IMR-90 (cell line): ENCODE data around the gene PLSCR3. TPM values are rescaled to one million over a fixed set of nuclear protein-coding genes. Genes with fewer than 3 reads are reported as not detected.

ENCODE experiments used
- ATAC-seq: fragments of 200-7000 bp; cut with Tn5 transposase; 2 replicates; pipeline ENCODE4 v1.9.1; 2020; ENCODE audit warnings: low read depth, mild to moderate bottlenecking, moderate library complexity
- BruUV-seq: library from RNA; stranded (reverse); fragments of 400-500 nt; replicated peaks from 2 replicates; lab custom pipeline; 2021; lab: Mats Ljungman, UMichigan
- CTCF ChIA-PET: fragments of 300-600 bp; formaldehyde crosslinking; extraction: SDS; loops from one replicate; lab custom pipeline; 2021; ENCODE audit warnings: antibody characterized with exemption; lab: Yijun Ruan, JAX
- POLR2A ChIA-PET: fragments of 300-600 bp; sonication (Branson Sonifier 250); formaldehyde crosslinking; loops from one replicate; lab custom pipeline; 2022; ENCODE audit warnings: antibody characterized with exemption; ENCODE audit not compliant: unreplicated experiment; lab: Charles Lee
- DNase-seq: peaks from one replicate; pipeline ENCODE4 v3.0.0; 2013
- H2AFZ ChIP-seq: replicated peaks from 2 replicates; pipeline ENCODE3; 2013; ENCODE audit warnings: low read length, mild to moderate bottlenecking; ENCODE audit not compliant: poor library complexity
- H2AK5ac ChIP-seq: 2 replicates; pipeline ENCODE4 v1.6.1; 2013; ENCODE audit warnings: low read depth, low read length, inconsistent platforms
- H2AK9ac ChIP-seq: replicated peaks from 2 replicates; pipeline ENCODE3; 2013; ENCODE audit warnings: mild to moderate bottlenecking, low read depth, low read length, moderate library complexity; ENCODE audit not compliant: poor library complexity
- H2BK120ac ChIP-seq: 2 replicates; pipeline ENCODE4 v1.6.1; 2013; ENCODE audit warnings: low read depth, low read length, inconsistent platforms
- H2BK15ac ChIP-seq: 3 replicates; pipeline ENCODE4 v1.6.1; 2013; ENCODE audit warnings: low read depth, low read length, inconsistent platforms
- H2BK20ac ChIP-seq: 2 replicates; pipeline ENCODE4 v1.6.1; 2013; ENCODE audit warnings: low read depth, mild to moderate bottlenecking, inconsistent platforms, low read length, moderate library complexity
- H2BK5ac ChIP-seq: 2 replicates; pipeline ENCODE4 v1.6.1; 2013; ENCODE audit warnings: mild to moderate bottlenecking, low read depth, low read length, inconsistent platforms; ENCODE audit not compliant: poor library complexity, severe bottlenecking
- H3K14ac ChIP-seq: replicated peaks from 2 replicates; pipeline ENCODE4 v1.6.1; 2013; ENCODE audit warnings: low read depth, low read length, inconsistent platforms
- H3K18ac ChIP-seq: 2 replicates; pipeline ENCODE4 v1.6.1; 2013; ENCODE audit warnings: low read depth, low read length, control low read depth
- H3K23ac ChIP-seq: 2 replicates; pipeline ENCODE4 v1.6.1; 2013; ENCODE audit warnings: low read depth, low read length, inconsistent platforms
- H3K27ac ChIP-seq: 2 replicates; pipeline ENCODE4 v1.5.1; 2013; ENCODE audit warnings: mild to moderate bottlenecking, control low read depth, low read length; ENCODE audit not compliant: insufficient read depth
- H3K27me3 ChIP-seq: 2 replicates; pipeline ENCODE4 v1.6.1; 2013; ENCODE audit warnings: low read length; ENCODE audit not compliant: control insufficient read depth, insufficient read depth
- H3K36me3 ChIP-seq: 2 replicates; pipeline ENCODE4 v1.6.1; 2013; ENCODE audit warnings: low read length, mixed read lengths; ENCODE audit not compliant: control insufficient read depth, insufficient read depth
- H3K4ac ChIP-seq: 2 replicates; pipeline ENCODE4 v1.6.1; 2013; ENCODE audit warnings: low read depth, low read length, inconsistent platforms
- H3K4me1 ChIP-seq: 2 replicates; pipeline ENCODE4 v1.6.1; 2013; ENCODE audit warnings: low read length, mixed read lengths; ENCODE audit not compliant: control insufficient read depth, insufficient read depth
- H3K4me2 ChIP-seq: 2 replicates; pipeline ENCODE4 v1.6.1; 2013; ENCODE audit warnings: low read depth, mild to moderate bottlenecking, control low read depth, low read length, moderate library complexity
- H3K4me3 ChIP-seq: 2 replicates; pipeline ENCODE4 v1.5.1; 2013; ENCODE audit warnings: low read depth, mild to moderate bottlenecking, control low read depth, low read length, moderate library complexity; ENCODE audit not compliant: insufficient read depth
- H3K56ac ChIP-seq: 2 replicates; pipeline ENCODE4 v1.6.1; 2013; ENCODE audit warnings: low read length, inconsistent platforms; ENCODE audit not compliant: insufficient read depth; ENCODE audit errors: extremely low read depth
- H3K79me1 ChIP-seq, 2 experiments: 2 replicates each; pipeline ENCODE4 v1.6.1; 2013; ENCODE audit warnings: low read length in 2 of 2, inconsistent platforms in 1 of 2, low read depth in 1 of 2
- H3K9ac ChIP-seq: 2 replicates; pipeline ENCODE4 v1.6.1; 2013; ENCODE audit warnings: low read depth, low read length, control low read depth
- H3K9me1 ChIP-seq: 2 replicates; pipeline ENCODE4 v1.6.1; 2013; ENCODE audit warnings: low read length, inconsistent platforms; ENCODE audit not compliant: insufficient read depth
- H3K9me3 ChIP-seq: 2 replicates; pipeline ENCODE4 v1.6.1; 2013; ENCODE audit warnings: low read length; ENCODE audit not compliant: control insufficient read depth, insufficient read depth
- H4K20me1 ChIP-seq: 2 replicates; pipeline ENCODE4 v1.6.1; 2013; ENCODE audit warnings: low read length, inconsistent platforms; ENCODE audit not compliant: insufficient read depth
- H4K5ac ChIP-seq: 2 replicates; pipeline ENCODE4 v1.6.1; 2013; ENCODE audit warnings: mild to moderate bottlenecking, low read depth, low read length, control low read depth
- H4K8ac ChIP-seq, 2 experiments: 2 replicates each; pipeline ENCODE4 v1.6.1; 2013; ENCODE audit warnings: low read depth in 2 of 2, low read length in 2 of 2, control low read depth in 1 of 2, inconsistent platforms in 1 of 2
- H4K91ac ChIP-seq: 2 replicates; pipeline ENCODE4 v1.6.1; 2013; ENCODE audit warnings: low read depth, low read length, inconsistent platforms; ENCODE audit not compliant: insufficient read depth
- BHLHE40 ChIP-seq: fragments of 150-350 bp; IDR thresholded peaks from 2 replicates; pipeline ENCODE4 v1.6.1; 2016; ENCODE audit warnings: mild to moderate bottlenecking, low read depth, low read length
- CEBPB ChIP-seq: IDR thresholded peaks from 2 replicates; pipeline ENCODE4 v1.6.1; 2012; ENCODE audit warnings: low read depth, low read length, improper control_type of control experiment
- FOS ChIP-seq: fragments of 150-350 bp; IDR thresholded peaks from 2 replicates; pipeline ENCODE4 v1.6.1; 2016; ENCODE audit warnings: low read depth, low read length
- MAFK ChIP-seq: IDR thresholded peaks from 2 replicates; pipeline ENCODE4 v1.6.1; 2012; ENCODE audit warnings: low read depth, low read length, improper control_type of control experiment
- MAZ ChIP-seq: IDR thresholded peaks from 2 replicates; pipeline ENCODE4 v1.6.1; 2012; ENCODE audit warnings: low read depth, mild to moderate bottlenecking, low read length, improper control_type of control experiment, moderate library complexity, borderline replicate concordance
- MXI1 ChIP-seq: IDR thresholded peaks from 2 replicates; pipeline ENCODE4 v1.6.1; 2012; ENCODE audit warnings: low read depth, mild to moderate bottlenecking, low read length, moderate library complexity, borderline replicate concordance
- NFE2L2 ChIP-seq: fragments of 150-350 bp; IDR thresholded peaks from 2 replicates; pipeline ENCODE4 v1.6.1; 2016; ENCODE audit warnings: low read depth, mild to moderate bottlenecking, low read length
- POLR2A ChIP-seq: IDR thresholded peaks from 2 replicates; pipeline ENCODE4 v1.6.1; 2012; ENCODE audit warnings: mild to moderate bottlenecking, low read depth, low read length
- RCOR1 ChIP-seq: IDR thresholded peaks from 2 replicates; pipeline ENCODE4 v1.6.1; 2012; ENCODE audit warnings: mild to moderate bottlenecking, low read length, improper control_type of control experiment; ENCODE audit not compliant: insufficient replicate concordance
- RFX5 ChIP-seq: IDR thresholded peaks from 2 replicates; pipeline ENCODE4 v1.8.0; 2012; ENCODE audit warnings: low read depth, mild to moderate bottlenecking, low read length, moderate library complexity
- SMC3 ChIP-seq: fragments of 150-350 bp; IDR thresholded peaks from 2 replicates; pipeline ENCODE4 v1.6.1; 2016; ENCODE audit warnings: low read depth, mild to moderate bottlenecking, antibody characterized with exemption, low read length, moderate library complexity
- WGBS, 2 experiments: methylation state at CpG; one replicate each; pipeline versions ENCODE4 v1.1.5 to v1.1.7; 2013; ENCODE audit warnings: missing lambda C conversion rate in 2 of 2; ENCODE audit not compliant: insufficient read length in 1 of 2; ENCODE audit errors: extremely low coverage in 2 of 2; 5-methylcytosine and 5-hydroxymethylcytosine counted together
- dilution Hi-C: fragments of 300-500 bp; cut with HindIII; formaldehyde crosslinking; loops from one replicate; pipeline ENCODE4 v1.14.3; 2018; ENCODE audit warnings: low sequenced_read_pairs; ENCODE audit not compliant: unreplicated experiment
- in situ Hi-C: fragments of 300-500 bp; cut with MboI; formaldehyde crosslinking; loops from 3 replicates; pipeline ENCODE4 v1.14.3; 2019; ENCODE audit warnings: low sequenced_read_pairs, inconsistent platforms, mixed read lengths
- intact Hi-C: fragments of 100-400 bp; cut with micrococcal nuclease; formaldehyde crosslinking; loops from 2 replicates; pipeline ENCODE4 v1.10.0; 2022
- polyA plus RNA-seq, 3 experiments: library from polyadenylated mRNA; depleted of rRNA; stranded (reverse); fragments of >200 nt; gene quantifications; 2 replicates each; pipeline ENCODE4 v1.2.3, GENCODE V29; 2012; ENCODE audit warnings: low replicate concordance in 1 of 3
- total RNA-seq: library from RNA; depleted of rRNA; stranded (reverse); fragments of >200 nt; gene quantifications from 2 replicates; pipeline ENCODE4 v1.2.3, GENCODE V29; 2012
- TF ChIP-seq, protein P1 (sequence below): fragments of 150-350 bp; IDR thresholded peaks from 2 replicates; pipeline ENCODE4 v1.6.1; 2016; ENCODE audit warnings: low read depth, mild to moderate bottlenecking, low read length, moderate library complexity, borderline replicate concordance

PLSCR3 gene
- total and polyA plus RNA-seq, 2 of the 4 experiments (the other 2 are of a cell fraction) = 6.1 to 116 TPM

DNA sequence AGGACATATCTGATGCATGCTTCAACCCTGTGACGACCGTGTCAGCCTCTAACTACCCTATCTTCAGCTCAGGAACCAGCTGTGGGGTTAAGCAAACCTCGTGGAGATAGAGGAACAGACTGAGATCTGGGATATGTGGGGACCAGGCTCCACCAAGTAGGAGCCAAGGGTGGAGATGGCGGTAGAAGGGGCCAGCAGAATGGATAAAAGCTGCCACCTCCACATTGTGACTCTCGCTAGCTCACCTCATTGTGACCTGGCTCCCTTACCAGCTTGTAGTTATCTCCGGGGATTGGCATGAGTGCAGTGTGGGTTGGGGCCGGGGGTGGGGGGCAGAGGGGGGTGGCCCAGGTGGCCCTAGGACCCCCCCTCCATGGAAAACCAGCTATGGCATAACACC is 31.0 kb upstream of the PLSCR3 start, which contains the start of gene SPEM2:
SPEM2 (plus strand) TSS at position 301 of the 400 bp plus-strand sequence; CDS start at position 374, 73 bp downstream.
- CTCF ChIA-PET = interaction anchor here (1.0 kb wide), 1 partner anchor 12 kb away, joined by 4 read pairs; no protein-coding TSS in a partner anchor
- DNase-seq = no peak

More for the DNA sequence above, 31.0 kb upstream of the PLSCR3 start, which contains the start of gene SPEM2:
- 0 out of 2 replicates have a peak, but pooled peaks cover 3% of the 10 kb centered on the region for H3K9me1 ChIP-seq
- no peaks in the 10 kb centered on the region for H3K36me3 ChIP-seq
- H4K91ac ChIP-seq = no peak within 1 kb of the TSS
- H3K23ac ChIP-seq = no peak within 1 kb of the TSS
- H4K8ac ChIP-seq = no peak within 1 kb of the TSS
- H3K27ac ChIP-seq = no peak within 1 kb of the TSS
- intact Hi-C loops = no loop called here
- no peak within 1 kb of the TSS for H2BK15ac ChIP-seq
- TF ChIP-seq NFE2L2 = no peak
- TF ChIP-seq POLR2A = no peak
- TF ChIP-seq, protein P1, sequence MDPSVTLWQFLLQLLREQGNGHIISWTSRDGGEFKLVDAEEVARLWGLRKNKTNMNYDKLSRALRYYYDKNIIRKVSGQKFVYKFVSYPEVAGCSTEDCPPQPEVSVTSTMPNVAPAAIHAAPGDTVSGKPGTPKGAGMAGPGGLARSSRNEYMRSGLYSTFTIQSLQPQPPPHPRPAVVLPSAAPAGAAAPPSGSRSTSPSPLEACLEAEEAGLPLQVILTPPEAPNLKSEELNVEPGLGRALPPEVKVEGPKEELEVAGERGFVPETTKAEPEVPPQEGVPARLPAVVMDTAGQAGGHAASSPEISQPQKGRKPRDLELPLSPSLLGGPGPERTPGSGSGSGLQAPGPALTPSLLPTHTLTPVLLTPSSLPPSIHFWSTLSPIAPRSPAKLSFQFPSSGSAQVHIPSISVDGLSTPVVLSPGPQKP = no peak
- no peak for TF ChIP-seq RCOR1
- TF ChIP-seq MAZ = no peak
- no peak for TF ChIP-seq SMC3
- TF ChIP-seq MAFK = no peak
- TF ChIP-seq BHLHE40 = no peak
- no peak for TF ChIP-seq FOS
- TF ChIP-seq RFX5 = no peak
- TF ChIP-seq CEBPB = no peak
- no peak for TF ChIP-seq MXI1
- dilution Hi-C loops = no loop called here
- no CpG with 5 or more reads among the region's 7 CpGs for WGBS, 2 experiments
- BruUV-seq = no TSS peak
- H3K27me3 ChIP-seq = peaks cover 2% of the 10 kb centered on the region; the same call in 1 of the 2 replicates
- H4K5ac ChIP-seq = no peak within 1 kb of the TSS
- H3K18ac ChIP-seq = no peak within 1 kb of the TSS
- H3K9ac ChIP-seq = no peak within 1 kb of the TSS
- H3K79me1 ChIP-seq = no peaks in the 10 kb centered on the region
- no peak within 1 kb of the TSS for H2BK5ac ChIP-seq
- no peaks in the 10 kb centered on the region for H3K9me3 ChIP-seq
- in situ Hi-C loops = no loop called here
- no peak within 1 kb of the TSS for H2BK120ac ChIP-seq
- no peak within 1 kb of the TSS for H3K4me2 ChIP-seq
- H2AK9ac ChIP-seq = no peak within 1 kb of the TSS
- no peak within 1 kb of the TSS for H3K56ac ChIP-seq
- H3K4me1 ChIP-seq = no peaks in the 10 kb centered on the region
- no peak within 1 kb of the TSS for H2AK5ac ChIP-seq
- no peak within 1 kb of the TSS for H2BK20ac ChIP-seq
- H4K20me1 ChIP-seq = no peaks in the 10 kb centered on the region
- POLR2A ChIA-PET = interaction anchor here (0.6 kb wide), 1 partner anchor 74 kb away, joined by 3 read pairs; no protein-coding TSS in a partner anchor
- H2AFZ ChIP-seq = no peak within 1 kb of the TSS
- no peak within 1 kb of the TSS for H3K4ac ChIP-seq
- ATAC-seq = no peak
- no peak within 1 kb of the TSS for H3K14ac ChIP-seq
- no peak within 1 kb of the TSS for H3K4me3 ChIP-seq
